Measurements from ENCODE around the gene EDIL3. TPM values are rescaled to one million over a fixed set of nuclear protein-coding genes. Genes with fewer than 3 reads are reported as not detected.

EDIL3 gene
- total and polyA plus RNA-seq, 9 of the 15 experiments (the other 6 are each of a cell fraction or from before 2014, with no cell fraction given): 0.09 TPM; not detected in 8

DNA sequence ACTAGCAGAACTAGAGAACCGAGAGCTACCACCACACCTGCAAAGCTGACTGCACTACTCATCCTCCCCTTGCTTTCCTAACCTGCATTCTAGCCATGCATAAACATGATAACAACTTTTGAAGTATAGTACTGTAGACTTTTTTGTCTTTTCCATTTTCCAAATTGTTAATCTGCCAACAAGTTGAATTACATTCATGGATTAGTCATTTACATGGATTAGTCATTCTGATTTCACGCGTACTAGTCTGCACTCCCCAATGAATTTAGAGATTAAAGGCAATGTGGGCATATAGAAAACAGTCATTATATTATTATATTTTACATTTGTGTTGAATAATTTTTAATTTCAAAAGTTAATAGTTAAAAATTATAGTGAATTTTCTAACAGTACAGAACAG is 81.4 kb downstream of the EDIL3 start (continued):
- TF ChIP-seq AFF1 (IDR thresholded peaks at IDR 0.05; ENCODE audit: low read depth in 1 of 2, partially characterized antibody in 2 of 2) (no peak), DMBX1 (CRISPR knock-in tag; IDR thresholded peaks at IDR 0.05; ENCODE audit: borderline replicate concordance) (no peak), ZBTB8A (IDR thresholded peaks at IDR 0.05; ENCODE audit: partially characterized antibody) (no peak), PHF21A (IDR thresholded peaks at IDR 0.05; ENCODE audit: borderline replicate concordance, low read depth) (no peak), GTF2F1 (IDR thresholded peaks at IDR 0.05; ENCODE audit: low read depth, low read length) (no peak), ZNF740 (CRISPR knock-in tag; IDR thresholded peaks at IDR 0.05) (no peak), ZNF740 (tag; IDR thresholded peaks at IDR 0.05) (no peak), POLR2G (IDR thresholded peaks at IDR 0.05; ENCODE audit: low read depth, low read length) (no peak)

Data from K562 (cell line).